Measurements from ENCODE around the gene COL13A1. TPM values are rescaled to one million over a fixed set of nuclear protein-coding genes. Genes with fewer than 3 reads are reported as not detected.

The COL13A1 gene
- total RNA-seq: 5.3 and 6.6 TPM in 2 replicates

- DNase-seq: peak; percentile 61
These were observed at the start of gene COL13A1 for GRCh38 chr10:69801434-69802315. Gene COL13A1 (plus strand): TSS chr10:69801906. CDS start chr10:69802424, 518 bp downstream.

- no peak for DNase-seq
These were observed 49.2 kb upstream of the COL13A1 start for GRCh38 chr10:69752479-69752878.

DNA sequence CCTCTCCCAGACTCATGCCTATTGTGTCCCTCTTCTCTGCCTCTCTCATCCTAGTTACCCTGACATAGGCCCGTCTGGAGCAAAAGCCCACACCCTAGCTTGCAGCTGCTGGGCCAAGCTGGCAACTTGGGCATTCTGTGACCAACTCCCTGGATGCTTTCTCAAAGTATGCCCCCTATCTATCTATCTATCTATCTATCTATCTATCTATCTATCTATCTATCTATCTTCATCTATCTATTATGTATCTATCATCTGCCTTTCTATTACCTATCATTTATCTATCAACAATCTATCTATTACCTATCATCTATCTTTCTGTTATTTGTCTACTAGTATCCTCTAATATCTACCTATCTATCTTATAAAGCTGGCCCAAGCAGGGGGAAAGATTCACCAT is 45.4 kb upstream of the COL13A1 start:
- DNase-seq: no peak

DNA sequence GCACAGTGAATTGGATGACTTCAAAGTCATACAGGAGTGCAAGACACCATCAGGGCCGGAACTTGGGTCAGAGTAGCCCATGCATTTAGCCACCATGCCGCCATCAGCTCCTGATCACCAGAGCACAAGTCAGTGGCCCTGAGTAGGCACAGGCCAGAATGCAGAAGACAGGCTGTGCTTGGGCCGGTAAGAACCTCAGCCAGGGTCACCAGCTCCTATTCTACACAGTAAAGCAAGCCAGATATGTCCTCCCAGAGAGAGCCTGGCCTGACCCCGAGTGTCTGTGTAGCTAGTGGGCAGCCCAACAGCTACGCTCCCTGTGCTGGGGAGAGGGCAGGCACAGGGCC is 44.5 kb upstream of the COL13A1 start:
- no peak for DNase-seq

DNA sequence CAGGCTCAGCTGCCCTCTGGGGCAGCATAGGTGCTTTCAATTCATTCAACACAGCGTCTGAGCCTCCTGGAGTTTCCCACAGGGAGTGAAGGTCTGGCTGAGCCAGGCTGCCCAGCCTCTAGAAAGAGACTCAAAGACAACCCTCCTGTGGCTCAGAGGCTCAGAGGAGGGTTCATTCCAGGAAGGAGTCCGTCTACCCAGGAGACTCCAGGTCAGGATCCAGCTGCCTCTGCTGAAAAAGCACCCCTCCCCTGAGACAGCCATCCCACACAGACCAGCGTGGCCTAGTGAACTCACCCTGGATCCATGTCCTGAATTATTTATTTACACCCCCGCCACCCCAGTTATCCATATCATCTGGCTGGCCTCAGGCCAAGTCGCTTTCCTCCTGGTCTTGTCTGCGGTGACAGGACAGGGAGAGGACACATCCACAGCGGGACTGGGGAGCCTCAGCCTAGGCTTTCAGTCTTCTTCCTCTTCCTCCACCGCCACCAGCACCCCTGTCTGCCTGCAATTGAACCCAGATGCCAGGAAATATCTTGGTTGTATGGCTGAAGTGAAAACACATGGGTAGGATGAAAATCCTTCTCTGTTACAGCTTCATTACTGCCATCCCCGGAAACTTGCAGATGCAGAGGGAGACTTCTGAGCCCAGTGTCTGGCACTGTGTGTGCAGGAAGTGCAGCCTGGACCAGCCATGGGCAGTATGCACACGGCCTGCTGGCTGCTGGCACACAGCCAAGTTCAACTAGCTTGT is 44.0 kb upstream of the COL13A1 start:
- DNase-seq: peak; percentile 65

DNA sequence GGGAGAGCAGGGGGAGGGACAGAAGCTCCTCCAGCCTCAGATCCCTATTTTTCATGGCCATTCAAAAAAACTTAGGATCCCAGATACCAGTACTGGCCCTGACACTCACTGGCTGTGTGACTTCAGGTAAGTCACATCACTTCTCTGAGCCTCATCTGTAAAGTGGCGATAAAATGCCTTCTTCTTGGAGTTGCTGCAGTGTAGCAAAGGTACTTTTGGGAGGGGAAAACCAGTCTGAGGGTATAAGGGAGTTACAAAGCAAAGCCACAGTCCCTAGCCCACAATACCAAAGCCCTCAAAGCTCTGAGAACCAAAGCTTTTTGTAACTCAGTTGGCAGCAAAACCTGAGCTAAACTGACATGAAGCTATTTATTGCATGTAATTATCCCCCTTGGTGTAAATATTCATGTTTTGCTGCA is 43.4 kb upstream of the COL13A1 start:
- no peak for DNase-seq

- DNase-seq: no peak
These were observed 42.1 kb upstream of the COL13A1 start for GRCh38 chr10:69759641-69760040.

GRCh38 chr10:69760072-69760471 is 41.6 kb upstream of the COL13A1 start:
- no peak for DNase-seq

GRCh38 chr10:69761320-69761719 is 40.4 kb upstream of the COL13A1 start:
- DNase-seq: no peak

GRCh38 chr10:69766161-69766910 is 35.4 kb upstream of the COL13A1 start:
- no peak for DNase-seq

GRCh38 chr10:69767793-69768192 is 33.9 kb upstream of the COL13A1 start:
- DNase-seq: no peak

GRCh38 chr10:69768386-69768785 is 33.3 kb upstream of the COL13A1 start:
- DNase-seq: no peak

- DNase-seq: peak; percentile 67
These were observed 32.2 kb upstream of the COL13A1 start for GRCh38 chr10:69769395-69769992.

- no peak for DNase-seq
These were observed 28.6 kb upstream of the COL13A1 start for GRCh38 chr10:69772933-69773704.

- no peak for DNase-seq
These were observed 27.1 kb upstream of the COL13A1 start for GRCh38 chr10:69774596-69774995.

DNA sequence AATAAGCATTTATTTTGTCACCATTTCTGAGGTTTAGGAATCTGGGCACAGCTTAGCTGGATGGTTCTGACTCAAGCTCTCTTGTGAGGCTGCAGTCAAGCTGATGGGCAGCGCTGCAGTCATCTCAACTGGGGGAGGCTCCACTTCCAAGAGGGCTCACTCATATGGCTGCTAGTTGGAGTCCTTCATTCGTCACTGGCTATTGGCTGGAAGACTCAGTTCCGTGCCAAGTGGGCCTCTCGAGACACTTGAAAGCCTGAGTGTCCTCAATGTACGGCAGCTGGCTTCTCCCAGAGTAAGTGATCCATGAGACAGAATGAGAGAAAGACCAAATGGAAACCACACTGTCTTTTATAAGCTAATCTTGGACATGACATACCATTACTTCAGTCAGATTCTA is 21.6 kb upstream of the COL13A1 start:
- DNase-seq: no peak

- DNase-seq: no peak
These were observed 20.1 kb upstream of the COL13A1 start for GRCh38 chr10:69781576-69781975.

GRCh38 chr10:69783515-69783914 is 18.2 kb upstream of the COL13A1 start:
- DNase-seq: no peak

- DNase-seq: peak; percentile 69
These were observed 14.9 kb upstream of the COL13A1 start for GRCh38 chr10:69786791-69787190.

DNA sequence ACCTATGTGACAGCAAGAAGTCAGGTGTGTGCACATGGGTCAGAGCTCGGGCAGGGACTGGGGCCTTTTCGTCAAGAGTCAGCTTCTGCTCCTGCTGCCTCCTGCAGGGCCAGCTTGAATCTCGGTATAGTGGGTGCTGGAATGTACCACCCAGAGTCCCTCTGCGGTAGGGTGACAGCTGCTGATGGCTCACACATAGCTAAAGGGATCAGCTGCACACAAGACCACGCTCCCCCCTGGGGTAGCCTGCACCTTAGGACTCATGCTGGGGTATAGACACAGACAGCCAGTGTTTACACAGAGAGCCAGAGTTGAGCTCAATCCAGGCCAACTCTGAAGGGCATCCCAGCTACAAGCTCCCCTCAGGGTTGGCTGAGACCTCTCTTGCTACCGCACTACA is 14.0 kb upstream of the COL13A1 start:
- DNase-seq: no peak

- DNase-seq: peak; percentile 35
These were observed 12.5 kb upstream of the COL13A1 start for GRCh38 chr10:69789164-69789576.

- no peak for DNase-seq
These were observed 9.9 kb upstream of the COL13A1 start for GRCh38 chr10:69791812-69792211.

Measured in dermis blood vessel endothelial cell (primary cell).